GM19035 (cell line): ENCODE data around the gene SMAD7.
"Not testable (repeated sequence)": the region's sequence is repeated elsewhere in the genome, so short reads cannot be mapped to it uniquely, and the experiment has no call there.

Source experiments
- ATAC-seq: cut with Tn5 transposase; IDR thresholded peaks from one replicate; pipeline ENCODE4 v1.9.1; 2021; ENCODE audit not compliant: unreplicated experiment

SMAD7 gene

DNA sequence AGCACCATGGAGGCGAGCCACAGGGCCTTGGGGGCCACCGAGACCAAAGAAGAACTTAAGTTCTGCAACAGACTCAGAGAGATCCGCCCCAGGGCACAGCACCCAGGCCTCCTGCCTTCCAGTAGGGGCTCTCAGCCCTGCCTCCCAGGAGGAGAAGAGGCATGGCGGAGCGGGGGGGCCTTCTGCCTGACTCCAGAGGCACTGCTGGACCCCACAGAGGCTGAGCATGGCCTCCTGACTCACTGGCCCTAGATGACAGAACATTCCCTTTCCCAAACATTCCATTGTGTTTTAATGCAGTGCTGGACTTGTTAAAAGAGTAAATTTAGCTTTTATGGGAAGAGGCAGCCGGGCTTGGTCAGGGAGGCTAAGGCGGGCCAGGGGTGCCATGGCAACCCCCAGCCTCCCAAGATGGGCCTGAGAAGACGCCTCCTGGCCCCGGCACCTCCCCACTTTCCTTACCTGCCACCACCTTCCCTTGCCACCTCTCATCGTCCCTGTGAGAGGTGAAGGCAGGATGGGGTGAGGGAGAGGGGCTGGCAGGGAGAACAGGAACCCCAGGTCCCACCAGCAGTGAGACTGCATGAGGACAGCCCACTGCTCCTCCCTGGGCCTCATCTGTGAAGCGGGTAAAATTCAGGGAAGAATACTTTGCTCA is 65.4 kb downstream of the SMAD7 start:
- ATAC-seq, result no peak

GRCh38 chr18:48884771-48885170 is 66.0 kb downstream of the SMAD7 start:
- no peak for ATAC-seq

GRCh38 chr18:48884306-48884705 is 66.5 kb downstream of the SMAD7 start:
- ATAC-seq, result no peak

GRCh38 chr18:48882379-48882778 is 68.4 kb downstream of the SMAD7 start:
- no peak for ATAC-seq

GRCh38 chr18:48880931-48881330 is 69.8 kb downstream of the SMAD7 start:
- no peak for ATAC-seq

GRCh38 chr18:48879008-48879431 is 71.7 kb downstream of the SMAD7 start:
- no peak for ATAC-seq

GRCh38 chr18:48878471-48878870 is 72.3 kb downstream of the SMAD7 start:
- no peak for ATAC-seq

DNA sequence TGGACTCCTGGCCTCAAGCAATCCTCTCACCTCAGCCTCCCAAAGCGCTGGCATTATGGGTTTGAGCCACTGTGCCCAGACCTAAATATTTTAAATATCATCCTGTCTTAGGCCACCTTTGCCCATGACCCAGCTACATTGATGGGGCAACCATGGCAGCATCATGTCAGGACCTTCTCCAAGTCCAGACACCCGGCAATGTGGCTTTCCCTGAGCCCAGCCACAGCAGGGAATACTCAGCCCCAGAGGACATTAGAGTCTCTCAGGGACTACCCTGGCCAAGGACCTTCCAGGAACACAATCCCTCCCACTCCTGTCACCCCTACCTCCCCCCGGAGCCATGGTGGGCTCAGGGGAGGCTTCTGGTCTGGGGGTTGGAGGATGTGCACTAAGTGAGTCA is 72.8 kb downstream of the SMAD7 start:
- ATAC-seq, result no peak

- no peak for ATAC-seq
Observed at GRCh38 chr18:48876590-48876989, 74.2 kb downstream of the SMAD7 start.

DNA sequence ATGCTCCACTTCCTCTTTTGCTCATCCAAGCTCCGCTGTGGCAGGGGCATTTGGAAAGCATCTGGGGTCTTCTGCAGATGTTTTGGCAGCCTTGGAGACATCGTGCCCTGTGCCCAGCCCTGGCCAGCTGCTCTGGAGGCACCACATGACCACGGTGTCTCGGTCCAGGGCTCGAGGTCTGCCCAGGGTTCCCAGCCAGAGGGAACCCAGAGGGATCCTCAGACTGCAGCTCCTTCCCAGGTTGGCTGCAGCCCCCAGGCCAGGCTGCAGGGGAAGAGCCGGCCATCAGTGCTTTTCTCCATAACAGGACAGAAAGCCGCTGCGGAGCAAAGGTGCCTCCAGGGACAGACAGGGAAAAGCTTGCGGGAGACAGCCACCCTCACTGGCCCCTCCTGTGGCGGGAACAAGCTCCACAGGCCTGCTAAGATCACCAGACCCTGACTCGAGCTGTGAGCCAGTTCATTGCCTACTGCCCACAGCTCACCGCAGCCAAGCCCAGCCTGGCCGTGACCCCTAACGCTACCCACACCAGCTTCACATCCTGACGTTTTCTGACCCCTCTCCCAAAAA is 74.7 kb downstream of the SMAD7 start:
- ATAC-seq, result no peak

DNA sequence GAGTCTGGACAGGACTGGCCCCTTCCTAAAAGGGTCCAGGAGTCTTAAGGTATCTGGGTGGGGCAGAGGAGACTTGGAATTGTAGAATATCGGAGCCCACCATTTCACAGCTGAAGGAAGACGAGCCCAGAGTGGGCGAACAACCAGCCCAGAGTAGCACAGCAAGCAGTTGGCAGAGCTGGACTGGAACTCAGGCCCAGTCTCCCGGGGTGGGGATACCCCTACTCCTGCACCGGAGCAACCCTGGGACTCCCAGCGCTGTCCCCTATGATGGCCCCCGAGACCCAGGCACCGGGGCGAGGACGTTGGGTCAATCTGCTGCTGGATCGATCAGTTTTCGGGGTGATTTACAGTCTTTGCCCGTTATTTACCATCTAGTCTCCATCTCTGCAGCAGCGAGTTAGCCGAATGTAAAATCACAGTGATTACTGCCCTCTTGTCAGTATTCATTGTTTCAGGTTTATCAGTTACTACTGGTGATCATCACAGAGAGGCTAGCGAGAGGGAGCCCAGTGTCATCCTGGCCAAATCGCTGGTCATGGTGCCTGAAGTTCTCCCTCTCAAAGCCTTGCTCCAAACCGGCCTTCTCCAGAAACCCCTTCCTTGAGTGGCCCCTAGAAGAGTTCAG is 75.3 kb downstream of the SMAD7 start:
- ATAC-seq, result no peak

DNA sequence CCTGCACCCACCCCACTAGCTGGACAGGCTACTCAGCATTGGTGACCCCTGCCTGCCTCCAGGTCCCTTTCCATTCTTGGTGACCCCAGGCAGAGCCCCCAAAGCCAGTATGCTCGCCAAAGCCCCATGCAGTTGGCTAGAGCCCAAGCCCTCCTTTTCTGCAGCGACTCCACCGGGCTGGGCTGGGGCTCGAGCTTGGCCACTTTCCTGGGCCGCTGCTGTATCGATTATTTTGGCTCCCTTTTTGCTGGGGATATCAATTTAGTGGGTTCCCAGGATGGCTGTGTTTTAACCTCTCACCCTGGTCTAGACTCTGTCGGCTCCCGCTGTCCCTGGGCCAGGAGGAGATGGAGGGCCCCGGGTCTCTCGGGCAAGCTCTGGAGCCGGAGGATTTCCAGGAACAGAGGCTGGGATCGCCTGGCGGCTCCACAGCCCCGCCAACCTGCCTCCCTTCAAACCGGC is 76.0 kb downstream of the SMAD7 start:
- no peak for ATAC-seq

DNA sequence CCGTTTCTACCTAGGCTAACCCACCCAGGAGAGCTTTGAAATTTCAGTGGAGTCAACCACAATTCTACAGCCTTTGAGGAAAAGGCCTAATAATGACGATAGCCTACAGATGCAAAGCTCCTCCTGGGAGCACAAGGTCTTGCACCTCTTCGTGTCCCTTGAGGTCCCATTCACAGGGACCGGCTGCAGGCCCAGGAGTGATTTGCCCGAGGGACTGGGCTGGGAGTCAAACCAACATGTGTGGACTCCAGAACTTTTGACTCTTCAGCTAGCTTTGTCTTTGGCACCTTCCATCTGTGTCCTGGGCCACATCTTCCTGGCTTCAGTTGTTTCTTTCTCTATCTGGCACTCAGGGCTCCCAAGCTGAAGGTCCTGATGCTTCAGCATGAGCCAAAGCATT is 76.5 kb downstream of the SMAD7 start:
- ATAC-seq, result no peak

- no peak for ATAC-seq
Observed at GRCh38 chr18:48872234-48873145, 78.3 kb downstream of the SMAD7 start.

- no peak for ATAC-seq
Observed at GRCh38 chr18:48871391-48872166, 79.2 kb downstream of the SMAD7 start.

- ATAC-seq, result not testable (repeated sequence)
Observed at GRCh38 chr18:48870926-48871325, 79.8 kb downstream of the SMAD7 start.
